ENCODE measurements around the gene PTGR3.

The PTGR3 gene

GRCh38 chr18:75213611-75214331 is 4.8 kb upstream of the PTGR3 start:
- H3K4me3 ChIP-seq (ENCODE audit: low read depth in 1 of 2, low read length in 2 of 2): peak overlapping the region in 1 of 2 donors; percentile 10
- H3K9me3 ChIP-seq (ENCODE audit: control insufficient read depth in 1 of 2, low read length in 2 of 2): no peaks in the 10 kb centered on the region
- H3K27ac ChIP-seq (ENCODE audit: low read length): no peak overlapping the region
- H3K4me1 ChIP-seq (ENCODE audit: control insufficient read depth in 1 of 2, insufficient read depth in 2 of 2, low read length in 2 of 2): peaks cover 22 to 25% of the 10 kb centered on the region in 2 donors
- no peaks in the 10 kb centered on the region for H3K27me3 ChIP-seq (ENCODE audit: low read depth, low read length)
- no peaks in the 10 kb centered on the region for H3K36me3 ChIP-seq (ENCODE audit: control insufficient read depth in 1 of 2, insufficient read depth in 2 of 2, low read length in 2 of 2)

GRCh38 chr18:75212751-75213090 is 3.8 kb upstream of the PTGR3 start:
- Histone ChIP-seq H3K27me3 (ENCODE audit: low read depth, low read length) (no peaks in the 10 kb centered on the region), H3K4me1 (ENCODE audit: control insufficient read depth in 1 of 2, insufficient read depth in 2 of 2, low read length in 2 of 2) (peaks cover 22 to 25% of the 10 kb centered on the region in 2 donors)

GRCh38 chr18:75211953-75212750 is 3.2 kb upstream of the PTGR3 start:
- Histone ChIP-seq H3K4me3 (ENCODE audit: low read depth in 1 of 2, low read length in 2 of 2) (peak overlapping the region; percentile 65 to 85), H3K9me3 (ENCODE audit: control insufficient read depth in 1 of 2, low read length in 2 of 2) (no peaks in the 10 kb centered on the region), H3K27me3 (ENCODE audit: low read depth, low read length) (no peaks in the 10 kb centered on the region), H3K27ac (ENCODE audit: low read length) (peak overlapping the region; percentile 60), H3K36me3 (ENCODE audit: control insufficient read depth in 1 of 2, insufficient read depth in 2 of 2, low read length in 2 of 2) (no peaks in the 10 kb centered on the region), H3K4me1 (ENCODE audit: control insufficient read depth in 1 of 2, insufficient read depth in 2 of 2, low read length in 2 of 2) (peaks cover 22 to 28% of the 10 kb centered on the region in 2 donors)

More at GRCh38 chr18:75212751-75213090, 3.8 kb upstream of the PTGR3 start:
- Histone ChIP-seq H3K27ac (ENCODE audit: low read length) (peak overlapping the region; percentile 60), H3K4me3 (ENCODE audit: low read depth in 1 of 2, low read length in 2 of 2) (peak overlapping the region; percentile 65 to 85), H3K36me3 (ENCODE audit: control insufficient read depth in 1 of 2, insufficient read depth in 2 of 2, low read length in 2 of 2) (no peaks in the 10 kb centered on the region), H3K9me3 (ENCODE audit: control insufficient read depth in 1 of 2, low read length in 2 of 2) (no peaks in the 10 kb centered on the region)

- Histone ChIP-seq H3K27ac (ENCODE audit: low read length) (no peak overlapping the region), H3K4me1 (ENCODE audit: control insufficient read depth in 1 of 2, insufficient read depth in 2 of 2, low read length in 2 of 2) (peaks cover 27 to 28% of the 10 kb centered on the region in 2 donors), H3K4me3 (ENCODE audit: low read depth in 1 of 2, low read length in 2 of 2) (peak overlapping the region in 1 of 2 donors; percentile 85)
Observed at GRCh38 chr18:75211626-75211952, 2.6 kb upstream of the PTGR3 start.

GRCh38 chr18:75211002-75211621 is 2.2 kb upstream of the PTGR3 start:
- Histone ChIP-seq H3K27ac (ENCODE audit: low read length) (peak overlapping the region; percentile 93), H3K4me1 (ENCODE audit: control insufficient read depth in 1 of 2, insufficient read depth in 2 of 2, low read length in 2 of 2) (peaks cover 25 to 32% of the 10 kb centered on the region in 2 donors), H3K27me3 (ENCODE audit: low read depth, low read length) (no peaks in the 10 kb centered on the region), H3K9me3 (ENCODE audit: control insufficient read depth in 1 of 2, low read length in 2 of 2) (no peaks in the 10 kb centered on the region), H3K36me3 (ENCODE audit: control insufficient read depth in 1 of 2, insufficient read depth in 2 of 2, low read length in 2 of 2) (no peaks in the 10 kb centered on the region), H3K4me3 (ENCODE audit: low read depth in 1 of 2, low read length in 2 of 2) (peak overlapping the region; percentile 86 to 96)

More at GRCh38 chr18:75211626-75211952, 2.6 kb upstream of the PTGR3 start:
- no peaks in the 10 kb centered on the region for H3K27me3 ChIP-seq (ENCODE audit: low read depth, low read length)
- H3K36me3 ChIP-seq (ENCODE audit: control insufficient read depth in 1 of 2, insufficient read depth in 2 of 2, low read length in 2 of 2): no peaks in the 10 kb centered on the region
- no peaks in the 10 kb centered on the region for H3K9me3 ChIP-seq (ENCODE audit: control insufficient read depth in 1 of 2, low read length in 2 of 2)

- peak within 1 kb of the TSS; percentile 93 for H3K27ac ChIP-seq (ENCODE audit: low read length)
- H3K4me3 ChIP-seq (ENCODE audit: low read depth in 1 of 2, low read length in 2 of 2): peak within 1 kb of the TSS; percentile 86 to 96
- no peaks in the 10 kb centered on the region for H3K27me3 ChIP-seq (ENCODE audit: low read depth, low read length)
- no peaks in the 10 kb centered on the region for H3K9me3 ChIP-seq (ENCODE audit: control insufficient read depth in 1 of 2, low read length in 2 of 2)
- H3K4me1 ChIP-seq (ENCODE audit: control insufficient read depth in 1 of 2, insufficient read depth in 2 of 2, low read length in 2 of 2): peaks cover 25 to 30% of the 10 kb centered on the region in 2 donors
- no peaks in the 10 kb centered on the region for H3K36me3 ChIP-seq (ENCODE audit: control insufficient read depth in 1 of 2, insufficient read depth in 2 of 2, low read length in 2 of 2)
Observed at GRCh38 chr18:75210274-75211001, 1.5 kb upstream of the PTGR3 start, which contains the start of gene TSHZ1. Gene TSHZ1, plus strand, starts transcription at chr18:75210797. Its CDS starts 1,080 bp downstream, at chr18:75211877.

DNA sequence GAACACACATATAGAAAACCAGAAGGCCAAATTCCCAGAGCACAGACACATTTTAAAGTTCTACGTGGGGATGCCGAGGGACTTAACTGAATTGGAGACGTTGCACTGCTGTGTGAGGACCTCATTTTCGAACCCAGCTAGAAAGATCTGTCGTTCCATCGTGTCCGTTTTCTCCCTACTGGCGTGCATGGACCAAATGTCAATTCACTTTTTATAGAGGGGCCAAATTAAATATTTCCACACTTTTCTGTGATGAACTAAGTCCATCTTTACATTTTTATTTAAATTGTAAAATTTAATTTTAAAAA is 966 bp upstream of the PTGR3 start:
- Histone ChIP-seq H3K27me3 (ENCODE audit: low read depth, low read length) (no peaks in the 10 kb centered on the region), H3K9me3 (ENCODE audit: control insufficient read depth in 1 of 2, low read length in 2 of 2) (no peaks in the 10 kb centered on the region), H3K27ac (ENCODE audit: low read length) (peak overlapping the region; percentile 93), H3K36me3 (ENCODE audit: control insufficient read depth in 1 of 2, insufficient read depth in 2 of 2, low read length in 2 of 2) (no peaks in the 10 kb centered on the region), H3K4me1 (ENCODE audit: control insufficient read depth in 1 of 2, insufficient read depth in 2 of 2, low read length in 2 of 2) (peaks cover 25 to 29% of the 10 kb centered on the region in 2 donors), H3K4me3 (ENCODE audit: low read depth in 1 of 2, low read length in 2 of 2) (peak overlapping the region; percentile 81 to 96)

- no peaks in the 10 kb centered on the region for H3K27me3 ChIP-seq (ENCODE audit: low read depth, low read length)
- peak overlapping the region; percentile 49 for H3K27ac ChIP-seq (ENCODE audit: low read length)
- H3K9me3 ChIP-seq (ENCODE audit: control insufficient read depth in 1 of 2, low read length in 2 of 2): no peaks in the 10 kb centered on the region
- H3K36me3 ChIP-seq (ENCODE audit: control insufficient read depth in 1 of 2, insufficient read depth in 2 of 2, low read length in 2 of 2): no peaks in the 10 kb centered on the region
- H3K4me3 ChIP-seq (ENCODE audit: low read depth in 1 of 2, low read length in 2 of 2): peak overlapping the region; percentile 85 to 96
- peaks cover 16 to 30% of the 10 kb centered on the region in 2 donors for H3K4me1 ChIP-seq (ENCODE audit: control insufficient read depth in 1 of 2, insufficient read depth in 2 of 2, low read length in 2 of 2)
Observed at GRCh38 chr18:75208836-75209128, 157 bp downstream of the PTGR3 start.

DNA sequence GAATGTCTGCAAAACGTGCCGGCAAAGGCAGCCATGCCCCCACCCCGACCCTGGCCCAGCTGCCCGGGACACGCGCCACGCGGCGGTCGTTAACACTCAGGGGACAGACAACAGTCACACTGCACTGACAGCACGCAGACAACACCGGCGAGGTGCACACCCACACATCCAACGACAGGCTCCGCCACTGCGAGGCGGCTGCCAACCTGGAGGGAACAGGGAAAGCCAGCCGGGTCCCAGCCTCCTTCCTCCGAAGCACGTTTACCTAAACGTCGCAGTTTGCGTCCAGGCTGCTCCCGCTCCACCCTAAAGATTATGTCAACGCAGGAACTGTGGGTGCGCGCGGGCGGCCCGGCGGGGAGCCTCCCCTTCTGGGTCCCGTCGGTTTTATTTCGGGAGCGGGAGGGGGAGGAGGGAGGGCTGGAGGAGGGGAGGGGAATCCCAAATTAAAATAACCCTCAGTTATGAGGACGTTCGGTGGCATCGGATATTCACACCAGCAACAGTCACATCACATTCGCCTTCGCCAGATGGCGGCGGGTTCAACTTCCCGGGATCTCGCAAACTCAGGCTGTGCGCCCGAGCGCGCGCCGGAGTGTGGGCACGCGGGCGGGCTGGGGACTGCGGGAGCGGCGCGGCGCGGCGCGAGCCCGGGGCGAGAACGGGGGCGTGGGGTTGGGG is 644 bp downstream of the PTGR3 start:
- peak overlapping the region; percentile 49 for H3K27ac ChIP-seq (ENCODE audit: low read length)
- no peaks in the 10 kb centered on the region for H3K9me3 ChIP-seq (ENCODE audit: control insufficient read depth in 1 of 2, low read length in 2 of 2)
- peak overlapping the region; percentile 85 to 96 for H3K4me3 ChIP-seq (ENCODE audit: low read depth in 1 of 2, low read length in 2 of 2)
- no peaks in the 10 kb centered on the region for H3K36me3 ChIP-seq (ENCODE audit: control insufficient read depth in 1 of 2, insufficient read depth in 2 of 2, low read length in 2 of 2)
- no peaks in the 10 kb centered on the region for H3K27me3 ChIP-seq (ENCODE audit: low read depth, low read length)
- peaks cover 14 to 29% of the 10 kb centered on the region in 2 donors for H3K4me1 ChIP-seq (ENCODE audit: control insufficient read depth in 1 of 2, insufficient read depth in 2 of 2, low read length in 2 of 2)

DNA sequence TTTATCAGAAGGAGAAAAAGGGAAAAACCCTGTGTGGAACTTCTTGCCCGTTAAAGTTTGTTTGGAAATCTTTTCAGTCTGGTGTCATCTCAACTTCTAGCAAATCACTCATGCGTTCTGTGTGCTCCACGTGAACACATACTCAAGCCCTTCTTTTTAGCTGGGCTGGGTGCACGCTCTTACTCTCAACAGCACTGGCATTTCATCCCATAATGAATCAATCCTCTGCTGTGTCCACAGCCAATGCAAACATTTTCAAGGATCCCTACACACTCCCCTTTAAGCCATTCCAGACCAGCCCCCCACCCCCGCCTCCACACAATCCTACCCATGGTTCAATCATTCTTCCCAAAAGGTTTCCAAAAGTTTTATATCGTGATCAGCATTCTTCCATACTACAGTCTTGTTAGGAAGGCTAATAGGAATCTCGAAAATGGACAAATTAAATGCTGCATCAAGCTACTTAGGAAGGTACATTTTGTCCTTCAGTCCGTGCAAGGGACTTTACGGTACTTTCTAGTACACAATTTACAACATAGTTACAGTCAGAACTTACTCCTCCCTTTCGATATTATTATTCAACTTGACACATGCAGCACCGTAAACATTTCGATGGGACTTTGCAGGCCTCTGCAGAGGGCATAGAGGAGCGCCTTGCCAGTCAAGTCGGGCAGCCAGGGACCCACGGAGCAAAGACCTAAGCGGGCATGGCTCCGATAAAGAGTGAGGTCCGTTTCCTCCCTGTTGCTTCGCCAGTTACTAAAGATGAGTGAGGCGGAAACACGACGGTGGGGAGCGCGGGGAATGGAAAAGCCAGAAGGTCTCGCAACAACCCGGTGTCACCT is 1.4 kb downstream of the PTGR3 start:
- Histone ChIP-seq H3K9me3 (ENCODE audit: control insufficient read depth in 1 of 2, low read length in 2 of 2) (no peaks in the 10 kb centered on the region), H3K4me1 (ENCODE audit: control insufficient read depth in 1 of 2, insufficient read depth in 2 of 2, low read length in 2 of 2) (peaks cover 10 to 26% of the 10 kb centered on the region in 2 donors), H3K27ac (ENCODE audit: low read length) (peak overlapping the region; percentile 49), H3K4me3 (ENCODE audit: low read depth in 1 of 2, low read length in 2 of 2) (peak overlapping the region; percentile 85 to 96), H3K36me3 (ENCODE audit: control insufficient read depth in 1 of 2, insufficient read depth in 2 of 2, low read length in 2 of 2) (no peaks in the 10 kb centered on the region), H3K27me3 (ENCODE audit: low read depth, low read length) (no peaks in the 10 kb centered on the region)
